HG03521 (cell line): ENCODE results near the gene CASR.

Experiments
- ATAC-seq: cut with Tn5 transposase; IDR thresholded peaks from one replicate; pipeline ENCODE4 v1.9.1; 2021; ENCODE audit warnings: mild to moderate bottlenecking, moderate library complexity; ENCODE audit not compliant: unreplicated experiment

CASR gene

GRCh38 chr3:122299872-122300460 lies 116.5 kb downstream of the CASR start:
- ATAC-seq: no peak

- peak; percentile 50 for ATAC-seq
Measured at GRCh38 chr3:122301063-122301462, 117.6 kb downstream of the CASR start.

GRCh38 chr3:122305818-122306621 lies 122.6 kb downstream of the CASR start:
- no peak for ATAC-seq

- no peak for ATAC-seq
Measured at GRCh38 chr3:122306622-122306953, 123.1 kb downstream of the CASR start.

GRCh38 chr3:122307094-122307687 lies 123.7 kb downstream of the CASR start:
- no peak for ATAC-seq

- ATAC-seq: no peak
Measured at GRCh38 chr3:122307976-122308375, 124.5 kb downstream of the CASR start.

- ATAC-seq: no peak
Measured at GRCh38 chr3:122310361-122310760, 126.9 kb downstream of the CASR start.

- no peak for ATAC-seq
Measured at GRCh38 chr3:122312826-122313225, 129.4 kb downstream of the CASR start.

- ATAC-seq: no peak
Measured at GRCh38 chr3:122313281-122313680, 129.8 kb downstream of the CASR start.

GRCh38 chr3:122314228-122314876 lies 130.9 kb downstream of the CASR start:
- no peak for ATAC-seq

GRCh38 chr3:122315619-122316018 lies 132.2 kb downstream of the CASR start:
- no peak for ATAC-seq

GRCh38 chr3:122316368-122316767 lies 132.9 kb downstream of the CASR start:
- ATAC-seq: no peak

GRCh38 chr3:122318620-122319019 lies 135.2 kb downstream of the CASR start:
- no peak for ATAC-seq

GRCh38 chr3:122322095-122323075 lies 138.9 kb downstream of the CASR start:
- no peak for ATAC-seq

- no peak for ATAC-seq
Measured at GRCh38 chr3:122324871-122325323, 141.4 kb downstream of the CASR start, which contains the start of gene CSTA. CSTA (plus strand) TSS chr3:122325248; CDS start chr3:122325293, 45 bp downstream.

- ATAC-seq: no peak
Measured at GRCh38 chr3:122325769-122326168, 142.3 kb downstream of the CASR start.

GRCh38 chr3:122331886-122332285 lies 148.4 kb downstream of the CASR start:
- no peak for ATAC-seq

- ATAC-seq: no peak
Measured at GRCh38 chr3:122332551-122332950, 149.1 kb downstream of the CASR start.
